Stomach (tissue), 9 donors: Measurements from ENCODE around the gene NKAIN2. TPM values are rescaled to one million over a fixed set of nuclear protein-coding genes. Genes with fewer than 3 reads are reported as not detected.

Experiments used
- DNase-seq, 2 donors: peaks; one replicate each; pipeline versions ENCODE4 v3.0.0 to v3.0.0-alpha.2; 2013 to 2019
- H3K27ac ChIP-seq, 5 donors: fragments of 200-600 bp in 4 of 5; sonication (generic) in 4 of 5; one replicate each; pipeline ENCODE4 v1.5.1; 2013 to 2019; ENCODE audit warnings: mild to moderate bottlenecking in 1 of 5, moderate library complexity in 1 of 5
- H3K27me3 ChIP-seq, 3 donors: fragments of 200-600 bp; sonication (generic); one replicate each; pipeline ENCODE4 v1.5.1; 2017 to 2019; ENCODE audit warnings: mixed run types in 1 of 3
- H3K36me3 ChIP-seq, 4 donors: fragments of 200-600 bp; sonication (generic); 1 replicate in 3 of 4; 2 replicates in 1 of 4; pipeline ENCODE4 v1.5.1; 2016 to 2019
- H3K4me1 ChIP-seq, 4 donors: fragments of 200-600 bp; sonication (generic); one replicate each; pipeline ENCODE4 v1.5.1; 2016 to 2019
- H3K4me3 ChIP-seq, 4 donors: fragments of 200-600 bp; sonication (generic) in 3 of 4; one replicate each; pipeline ENCODE4 v1.5.1; 2016 to 2019; ENCODE audit warnings: mild to moderate bottlenecking in 1 of 4
- H3K9me3 ChIP-seq, 4 donors: fragments of 200-600 bp; sonication (generic); one replicate each; pipeline ENCODE4 v1.5.1; 2016 to 2019
- CTCF ChIP-seq, 7 experiments: fragments of 450-650 bp in 4 of 7; fragments of 200-600 bp in 3 of 7; sonication (generic) in 3 of 7; IDR thresholded peaks; one replicate each; pipeline ENCODE4 v1.5.1; 2016 to 2019; ENCODE audit warnings: antibody characterized with exemption in 7 of 7, control low read depth in 2 of 7, mild to moderate bottlenecking in 1 of 7
- EP300 ChIP-seq: sonication (generic); formaldehyde crosslinking; IDR thresholded peaks from one replicate; pipeline ENCODE4 v1.6.1; 2017; ENCODE audit warnings: antibody characterized with exemption
- POLR2A ChIP-seq, 4 donors: fragments of 450-650 bp; IDR thresholded peaks; one replicate each; pipeline ENCODE4 v1.6.1; 2016; ENCODE audit warnings: antibody characterized with exemption in 4 of 4, control low read depth in 2 of 4, mild to moderate bottlenecking in 1 of 4, moderate library complexity in 1 of 4
- POLR2AphosphoS5 ChIP-seq, 3 donors: sonication (generic); formaldehyde crosslinking; IDR thresholded peaks; one replicate each; pipeline ENCODE4 v1.6.1; 2016; ENCODE audit warnings: antibody characterized with exemption in 3 of 3
- WGBS, 5 donors: extraction: QIAGEN DNeasy Blood & Tissue Kit in 3 of 5; methylation state at CpG; one replicate each; pipeline versions ENCODE4 v1.1.5 to v1.1.7; 2013 to 2018; 5-methylcytosine and 5-hydroxymethylcytosine counted together
- intact Hi-C: fragments of 100-400 bp; cut with DNase I; formaldehyde crosslinking; loops from one replicate; pipeline ENCODE4 v1.15.1; 2023; ENCODE audit warnings: low total_unique reads
- polyA plus RNA-seq, 3 donors: library from polyadenylated mRNA; stranded (reverse); fragments of 200-250 nt; gene quantifications; one replicate each; pipeline ENCODE4 v1.2.3, GENCODE V29; 2013
- total RNA-seq, 5 donors: library from RNA; depleted of rRNA; stranded (reverse); fragments of >200 nt; gene quantifications; one replicate each; pipeline versions ENCODE4 v1.1.0 to v1.2.3, GENCODE V29; 2014 to 2016
- donor health status: healthy with polysubstance abuse.
- donor health status: Bipolar disorder and iron deficiency.
- donor health status: healthy.

Gene NKAIN2
- total and polyA plus RNA-seq, 8 donors, result 0.13 to 9.6 (median 1.5) TPM; not detected in 5

GRCh38 chr6:123931928-123932327 is 128.3 kb downstream of the NKAIN2 start:
- H3K36me3 ChIP-seq, result no peaks in the 10 kb centered on the region
- H3K4me3 ChIP-seq, result no peak overlapping the region
- no peak for DNase-seq
- no peaks in the 10 kb centered on the region for H3K27me3 ChIP-seq
- H3K4me1 ChIP-seq, result no peaks in the 10 kb centered on the region
- no peak overlapping the region for H3K27ac ChIP-seq
- WGBS, 5 donors, result 68 to 81% (median 77%) methylated on average over 3 of the region's 3 CpGs
- no peaks in the 10 kb centered on the region for H3K9me3 ChIP-seq
- intact Hi-C loops, result no loop called here
- TF ChIP-seq CTCF (IDR thresholded peaks at IDR 0.05) (no peak), EP300 (no peak), POLR2AphosphoS5 (IDR thresholded peaks at IDR 0.05) (no peak), POLR2A (IDR thresholded peaks at IDR 0.05) (no peak)

GRCh38 chr6:123940551-123940950 is 136.9 kb downstream of the NKAIN2 start:
- no peaks in the 10 kb centered on the region for H3K36me3 ChIP-seq
- no peaks in the 10 kb centered on the region for H3K4me1 ChIP-seq
- H3K4me3 ChIP-seq, result no peak overlapping the region
- H3K27ac ChIP-seq, result no peak overlapping the region
- WGBS, 5 donors, result 79 to 90% (median 86%) methylated on average over 3 of the region's 3 CpGs
- no peaks in the 10 kb centered on the region for H3K27me3 ChIP-seq
- intact Hi-C loops, result no loop called here
- DNase-seq, result no peak
- H3K9me3 ChIP-seq, result no peaks in the 10 kb centered on the region
- TF ChIP-seq POLR2A (IDR thresholded peaks at IDR 0.05), result no peak

- Histone ChIP-seq H3K4me1 (no peaks in the 10 kb centered on the region), H3K27ac (no peak overlapping the region), H3K27me3 (no peaks in the 10 kb centered on the region), H3K9me3 (no peaks in the 10 kb centered on the region), H3K36me3 (no peaks in the 10 kb centered on the region), H3K4me3 (no peak overlapping the region)
- intact Hi-C loops, result no loop called here
- WGBS, 5 donors, result 79 to 93% (median 89%) methylated on average over 1 of the region's 1 CpG
- DNase-seq, result no peak
- no peak for TF ChIP-seq POLR2A (IDR thresholded peaks at IDR 0.05)
- no peak for TF ChIP-seq CTCF (IDR thresholded peaks at IDR 0.05)
- TF ChIP-seq POLR2AphosphoS5 (IDR thresholded peaks at IDR 0.05), result no peak
- no peak for TF ChIP-seq EP300
Observed at GRCh38 chr6:123941855-123942254, 138.2 kb downstream of the NKAIN2 start.

- TF ChIP-seq CTCF (IDR thresholded peaks at IDR 0.05) (no peak), EP300 (no peak), POLR2AphosphoS5 (IDR thresholded peaks at IDR 0.05) (no peak), POLR2A (IDR thresholded peaks at IDR 0.05) (no peak)
- intact Hi-C loops, result no loop called here
- Histone ChIP-seq H3K4me3 (no peak overlapping the region), H3K27ac (no peak overlapping the region), H3K9me3 (no peaks in the 10 kb centered on the region), H3K27me3 (no peaks in the 10 kb centered on the region), H3K4me1 (no peaks in the 10 kb centered on the region), H3K36me3 (no peaks in the 10 kb centered on the region)
- 67 to 90% (median 76%) methylated on average over 1 of the region's 1 CpG for WGBS, 5 donors
- no peak for DNase-seq
Observed at GRCh38 chr6:123945386-123945785, 141.7 kb downstream of the NKAIN2 start.

- intact Hi-C loops, result no loop called here
- peaks cover 0 to 13% (median 8%) of the 10 kb centered on the region in 4 donors for H3K9me3 ChIP-seq
- no peak for TF ChIP-seq POLR2AphosphoS5 (IDR thresholded peaks at IDR 0.05)
- TF ChIP-seq CTCF (IDR thresholded peaks at IDR 0.05), result no peak
- no peak for TF ChIP-seq EP300
- TF ChIP-seq POLR2A (IDR thresholded peaks at IDR 0.05), result no peak
- 88 to 95% (median 94%) methylated on average over 4 of the region's 4 CpGs for WGBS, 5 donors
- no peak overlapping the region for H3K27ac ChIP-seq
- H3K36me3 ChIP-seq, result no peaks in the 10 kb centered on the region
- no peak for DNase-seq
- H3K4me1 ChIP-seq, result no peaks in the 10 kb centered on the region
- no peaks in the 10 kb centered on the region for H3K27me3 ChIP-seq
- H3K4me3 ChIP-seq, result no peak overlapping the region
Observed at GRCh38 chr6:123953920-123954319, 150.3 kb downstream of the NKAIN2 start.
